HCT116 (cell line): ENCODE results near the gene KCNQ1OT1. TPM values are rescaled to one million over a fixed set of nuclear protein-coding genes. Genes with fewer than 3 reads are reported as not detected.

Source experiments
- ATAC-seq: fragments of 200-7000 bp; cut with Tn5 transposase; 2 replicates; pipeline ENCODE4 v1.9.1; 2020; ENCODE audit warnings: mild to moderate bottlenecking, moderate library complexity
- BruUV-seq: library from RNA; stranded (reverse); fragments of 400-500 nt; replicated peaks from 2 replicates; lab custom pipeline; 2021; lab: Mats Ljungman, UMichigan
- CTCF ChIA-PET: fragments of 300-600 bp; sonication (Branson Sonifier 250); formaldehyde crosslinking; loops from one replicate; lab custom pipeline; 2021; ENCODE audit warnings: antibody characterized with exemption; lab: Charles Lee
- POLR2A ChIA-PET: fragments of 300-600, 350-600 bp; sonication (Branson Sonifier 250); formaldehyde crosslinking; loops from one replicate; lab custom pipeline; 2021; ENCODE audit warnings: antibody characterized with exemption; lab: Charles Lee
- RAD21 ChIA-PET, 2 experiments: fragments of 300-600 bp; sonication (Branson Sonifier 250); formaldehyde crosslinking; loops; one replicate each; lab custom pipeline; 2023; ENCODE audit warnings: low total read pairs in 2 of 2; ENCODE audit not compliant: uncharacterized antibody in 2 of 2, unreplicated experiment in 2 of 2, low non-redundant PET in 1 of 2; lab: Charles Lee
- DNase-seq: peaks from one replicate; pipeline ENCODE4 v3.0.0-alpha.2; 2010; ENCODE audit warnings: low read depth, low spot score
- H2AFZ ChIP-seq: fragments of 200-600 bp; shearing (Covaris generic), sonication (generic); 2 replicates; pipeline ENCODE4 v1.6.1; 2017; ENCODE audit warnings: low read depth, mixed run types, mixed read lengths, antibody characterized with exemption, low read length; ENCODE audit not compliant: poor library complexity, severe bottlenecking
- H3K27ac ChIP-seq: 2 replicates; pipeline ENCODE4 v1.5.1; 2012; ENCODE audit warnings: low read depth, low read length
- H3K27me3 ChIP-seq: fragments of 200-600 bp; sonication (generic); 2 replicates; pipeline ENCODE4 v1.6.1; 2016; ENCODE audit warnings: mixed run types, low read length, mixed read lengths; ENCODE audit not compliant: insufficient read depth
- H3K36me3 ChIP-seq, 2 experiments: fragments of 200-500 bp in 1 of 2; fragments of 200-600 bp in 1 of 2; sonication (Bioruptor generic) in 1 of 2; sonication (generic) in 1 of 2; 2 replicates each; pipeline versions ENCODE4 v1.5.1 to v1.6.1; 2014 to 2016; ENCODE audit warnings: low read length in 2 of 2, inconsistent platforms in 1 of 2, mixed read lengths in 1 of 2, mixed run types in 1 of 2; ENCODE audit not compliant: insufficient read depth in 2 of 2, control insufficient read depth in 1 of 2
- H3K4me1 ChIP-seq, 2 experiments: fragments of 200-600 bp in 1 of 2; sonication (generic) in 1 of 2; 2 replicates each; pipeline versions ENCODE4 v1.5.1 to v1.6.1; 2012 to 2017; ENCODE audit warnings: low read length in 2 of 2, inconsistent platforms in 1 of 2, mild to moderate bottlenecking in 1 of 2, mixed read lengths in 1 of 2, mixed run types in 1 of 2, moderate library complexity in 1 of 2; ENCODE audit not compliant: insufficient read depth in 2 of 2, control insufficient read depth in 1 of 2
- H3K4me2 ChIP-seq: fragments of 200-600 bp; sonication (generic); 2 replicates; pipeline ENCODE4 v1.6.1; 2017; ENCODE audit warnings: mixed run types, low read length, mixed read lengths
- H3K4me3 ChIP-seq, 2 experiments: fragments of 200-600 bp in 1 of 2; sonication (generic) in 1 of 2; replicated peaks in 1 of 2; 2 replicates each; pipeline ENCODE4 v1.5.1; 2011 to 2016; ENCODE audit warnings: low read length in 2 of 2, control low read depth in 1 of 2, low read depth in 1 of 2, mild to moderate bottlenecking in 1 of 2, mixed read lengths in 1 of 2, mixed run types in 1 of 2
- H3K79me2 ChIP-seq: fragments of 200-600 bp; sonication (generic); 2 replicates; pipeline ENCODE4 v1.6.1; 2017; ENCODE audit warnings: mild to moderate bottlenecking, mixed run types, low read length, moderate library complexity, mixed read lengths; ENCODE audit not compliant: insufficient read depth
- H3K9ac ChIP-seq: fragments of 200-600 bp; sonication (generic); 2 replicates; pipeline ENCODE4 v1.6.1; 2016; ENCODE audit warnings: low read length, mixed read lengths
- H3K9me2 ChIP-seq: fragments of 200-600 bp; sonication (generic), shearing (Covaris generic); 2 replicates; pipeline ENCODE4 v1.6.1; 2017; ENCODE audit warnings: mixed run types, mild to moderate bottlenecking, moderate library complexity; ENCODE audit not compliant: insufficient read depth
- H3K9me3 ChIP-seq, 2 experiments: fragments of 200-500 bp in 1 of 2; fragments of 200-600 bp in 1 of 2; sonication (Bioruptor generic) in 1 of 2; sonication (generic) in 1 of 2; 2 replicates each; pipeline ENCODE4 v1.6.1; 2014 to 2017; ENCODE audit warnings: low read length in 2 of 2, mixed read lengths in 2 of 2, inconsistent platforms in 1 of 2, low read depth in 1 of 2, mild to moderate bottlenecking in 1 of 2, mixed run types in 1 of 2, moderate library complexity in 1 of 2; ENCODE audit not compliant: control insufficient read depth in 1 of 2, insufficient read depth in 1 of 2
- H4K20me1 ChIP-seq: fragments of 200-600 bp; sonication (generic), shearing (Covaris generic); 2 replicates; pipeline ENCODE4 v1.6.1; 2017; ENCODE audit warnings: mixed run types, mild to moderate bottlenecking, moderate library complexity; ENCODE audit not compliant: insufficient read depth
- CBX3 ChIP-seq: IDR thresholded peaks from 2 replicates; pipeline ENCODE4 v1.6.1; 2012; ENCODE audit warnings: low read depth
- CEBPB ChIP-seq: IDR thresholded peaks from 2 replicates; pipeline ENCODE4 v1.6.1; 2012; ENCODE audit warnings: low read depth
- EGR1 ChIP-seq: IDR thresholded peaks from 2 replicates; pipeline ENCODE4 v1.6.1; 2012; ENCODE audit warnings: low read depth
- ELF1 ChIP-seq: IDR thresholded peaks from 2 replicates; pipeline ENCODE4 v1.6.1; 2012; ENCODE audit warnings: low read depth, borderline replicate concordance
- EZH2 ChIP-seq: fragments of 200-600 bp; sonication (generic); IDR thresholded peaks from 2 replicates; pipeline ENCODE4 v1.6.1; 2017; ENCODE audit warnings: antibody characterized with exemption, mixed run types
- JUND ChIP-seq: IDR thresholded peaks from 2 replicates; pipeline ENCODE4 v1.6.1; 2012
- POLR2A ChIP-seq: IDR thresholded peaks from 2 replicates; pipeline ENCODE4 v1.7.0; 2011; ENCODE audit warnings: borderline replicate concordance; ENCODE audit not compliant: insufficient read depth, insufficient read length; ENCODE audit errors: extremely low read depth
- SIN3A ChIP-seq: IDR thresholded peaks from 2 replicates; pipeline ENCODE4 v1.6.1; 2012; ENCODE audit warnings: low read depth
- SP1 ChIP-seq: IDR thresholded peaks from 2 replicates; pipeline ENCODE4 v1.6.1; 2012; ENCODE audit warnings: low read depth
- TCF7L2 ChIP-seq: IDR thresholded peaks from 2 replicates; pipeline ENCODE4 v1.7.0; 2011; ENCODE audit warnings: borderline replicate concordance, inconsistent platforms; ENCODE audit not compliant: insufficient read depth, insufficient read length; ENCODE audit errors: extremely low read depth
- YY1 ChIP-seq: IDR thresholded peaks from 2 replicates; pipeline ENCODE4 v1.6.1; 2011; ENCODE audit warnings: low read length, low read depth, moderate library complexity, mild to moderate bottlenecking; ENCODE audit not compliant: insufficient replicate concordance; ENCODE audit errors: extremely low read depth
- ZFX ChIP-seq: fragments of 450-650 bp; IDR thresholded peaks from 2 replicates; pipeline ENCODE4 v1.6.1; 2017
- ZNF274 ChIP-seq: fragments of 200-500 bp; sonication (Bioruptor generic); IDR thresholded peaks from 2 replicates; pipeline ENCODE4 v1.6.1; 2014; ENCODE audit warnings: mild to moderate bottlenecking, low read depth, low read length, inconsistent platforms
- intact Hi-C: fragments of 100-400 bp; cut with micrococcal nuclease; formaldehyde crosslinking; loops from 2 replicates; pipeline ENCODE4 v1.10.0; 2022
- total RNA-seq: library from RNA; stranded (reverse); gene quantifications from one replicate; pipeline ENCODE4 v1.2.1, GENCODE V29; 2021; ENCODE audit not compliant: unreplicated experiment
- TF ChIP-seq, protein P1 (sequence below): IDR thresholded peaks from 2 replicates; pipeline ENCODE4 v1.6.1; 2012
- TF ChIP-seq, protein P2 (sequence below), 3 experiments: fragments of 200-600 bp in 1 of 3; sonication (generic) in 1 of 3; IDR thresholded peaks in 2 of 3; conservative IDR thresholded peaks in 1 of 3; 2 replicates each; pipeline ENCODE4 v1.5.1; 2012 to 2017; ENCODE audit warnings: low read depth in 2 of 3, low read length in 2 of 3, antibody characterized with exemption in 1 of 3, borderline replicate concordance in 1 of 3, control low read depth in 1 of 3, mild to moderate bottlenecking in 1 of 3, mixed read lengths in 1 of 3, mixed run types in 1 of 3, moderate library complexity in 1 of 3; ENCODE audit not compliant: insufficient read depth in 1 of 3

The KCNQ1OT1 gene
- total RNA-seq, 1 experiment from 2014 or later: 1.1 TPM

DNA sequence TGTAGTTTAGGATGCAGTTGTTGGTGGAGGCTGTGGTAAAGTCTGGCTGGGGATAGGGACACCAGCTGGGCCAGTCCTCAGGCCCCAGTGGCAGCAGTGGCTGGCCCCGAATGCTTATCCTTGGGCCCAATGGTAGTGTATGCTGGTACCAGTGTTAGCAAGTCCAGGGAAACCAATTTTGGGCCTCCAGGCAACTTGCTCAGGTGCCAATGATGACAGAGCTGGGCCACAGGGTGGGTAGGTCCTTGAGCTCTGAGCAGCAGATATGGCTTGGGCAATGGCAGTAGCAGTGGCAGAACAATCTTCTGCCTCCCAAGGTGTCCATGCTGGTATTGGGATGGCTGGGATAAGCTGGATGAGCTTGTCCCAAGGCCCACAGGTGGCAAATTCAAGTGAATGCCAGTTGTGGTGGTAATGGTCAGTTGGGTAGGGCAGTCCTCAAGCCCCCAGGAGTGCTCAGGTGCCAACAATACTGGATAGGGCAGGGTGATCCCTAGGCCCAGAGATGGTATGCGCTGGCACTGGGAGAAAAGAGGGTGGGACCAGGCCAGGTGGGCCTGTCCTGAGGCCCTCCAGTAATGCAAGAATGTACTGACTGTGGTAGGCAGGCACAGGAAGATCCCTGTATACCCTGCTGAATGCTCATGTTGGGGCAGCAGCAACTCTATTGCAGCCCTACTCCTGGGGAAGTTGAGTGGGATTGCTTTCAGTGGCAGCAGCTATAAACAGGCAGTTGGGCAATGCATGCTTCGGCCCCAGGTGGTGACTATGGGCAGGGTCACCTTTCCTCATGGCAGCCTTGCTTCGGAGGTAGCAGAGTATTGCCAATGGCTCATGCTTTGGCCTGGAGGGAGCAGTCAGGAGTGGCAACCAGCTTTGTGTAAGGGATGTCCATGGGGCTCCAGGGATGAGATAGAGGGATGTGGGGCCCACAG is 54.7 kb downstream of the KCNQ1OT1 start:
- H3K9me3 ChIP-seq: peaks cover 11 to 15% of the 10 kb centered on the region in 2 experiments; a peak in 3 of 4 replicates
- RAD21 ChIA-PET: no interaction called here

More for the DNA sequence above, 54.7 kb downstream of the KCNQ1OT1 start:
- no TSS peak for BruUV-seq
- TF ChIP-seq, protein P1, sequence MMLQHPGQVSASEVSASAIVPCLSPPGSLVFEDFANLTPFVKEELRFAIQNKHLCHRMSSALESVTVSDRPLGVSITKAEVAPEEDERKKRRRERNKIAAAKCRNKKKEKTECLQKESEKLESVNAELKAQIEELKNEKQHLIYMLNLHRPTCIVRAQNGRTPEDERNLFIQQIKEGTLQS: no peak
- TF ChIP-seq ZNF274 (no peak), ZFX (no peak), EZH2 (no peak), SIN3A (no peak), CBX3 (no peak), EGR1 (no peak), CEBPB (no peak), TCF7L2 (no peak), SP1 (no peak), ELF1 (no peak), POLR2A (no peak), YY1 (no peak), JUND (no peak)
- TF ChIP-seq, protein P2, sequence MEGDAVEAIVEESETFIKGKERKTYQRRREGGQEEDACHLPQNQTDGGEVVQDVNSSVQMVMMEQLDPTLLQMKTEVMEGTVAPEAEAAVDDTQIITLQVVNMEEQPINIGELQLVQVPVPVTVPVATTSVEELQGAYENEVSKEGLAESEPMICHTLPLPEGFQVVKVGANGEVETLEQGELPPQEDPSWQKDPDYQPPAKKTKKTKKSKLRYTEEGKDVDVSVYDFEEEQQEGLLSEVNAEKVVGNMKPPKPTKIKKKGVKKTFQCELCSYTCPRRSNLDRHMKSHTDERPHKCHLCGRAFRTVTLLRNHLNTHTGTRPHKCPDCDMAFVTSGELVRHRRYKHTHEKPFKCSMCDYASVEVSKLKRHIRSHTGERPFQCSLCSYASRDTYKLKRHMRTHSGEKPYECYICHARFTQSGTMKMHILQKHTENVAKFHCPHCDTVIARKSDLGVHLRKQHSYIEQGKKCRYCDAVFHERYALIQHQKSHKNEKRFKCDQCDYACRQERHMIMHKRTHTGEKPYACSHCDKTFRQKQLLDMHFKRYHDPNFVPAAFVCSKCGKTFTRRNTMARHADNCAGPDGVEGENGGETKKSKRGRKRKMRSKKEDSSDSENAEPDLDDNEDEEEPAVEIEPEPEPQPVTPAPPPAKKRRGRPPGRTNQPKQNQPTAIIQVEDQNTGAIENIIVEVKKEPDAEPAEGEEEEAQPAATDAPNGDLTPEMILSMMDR (IDR thresholded peaks at IDR 0.05 in 2 of 3, conservative IDR thresholded peaks at IDR 0.05 in 1 of 3; ENCODE audit: borderline replicate concordance in 1 of 3, insufficient read depth in 1 of 3, low read depth in 2 of 3, low read length in 2 of 3): no peak
- H3K4me1 ChIP-seq: no peaks in the 10 kb centered on the region
- H3K27ac ChIP-seq: no peak overlapping the region
- no peak overlapping the region for H3K9ac ChIP-seq
- ATAC-seq (no peak), DNase-seq (no peak)
- no peaks in the 10 kb centered on the region for H3K9me2 ChIP-seq
- intact Hi-C loops: loop anchor here (5.0 kb wide), 1 partner anchor 53 kb away; no protein-coding TSS in a partner anchor
- H4K20me1 ChIP-seq: no peaks in the 10 kb centered on the region
- H3K27me3 ChIP-seq: no peaks in the 10 kb centered on the region
- no peak overlapping the region for H3K4me2 ChIP-seq
- no peaks in the 10 kb centered on the region for H3K36me3 ChIP-seq
- no peak overlapping the region for H2AFZ ChIP-seq
- no peaks in the 10 kb centered on the region for H3K79me2 ChIP-seq
- no peak overlapping the region for H3K4me3 ChIP-seq
- POLR2A ChIA-PET: no interaction called here
- CTCF ChIA-PET: no interaction called here
